Small intestine (tissue), 7 donors: ENCODE data around the gene UGT1A7. TPM values are rescaled to one million over a fixed set of nuclear protein-coding genes. Genes with fewer than 3 reads are reported as not detected.
"Not testable (repeated sequence)": the region's sequence is repeated elsewhere in the genome, so short reads cannot be mapped to it uniquely, and the experiment has no call there.

Experiments used
- DNase-seq, 2 donors: peaks; one replicate each; pipeline versions ENCODE4 v3.0.0 to v3.0.0-alpha.2; 2013
- FAIRE-seq: peaks from 2 replicates; lab custom pipeline; 2012; peaks lifted over from hg19 to GRCh38; lab: Jason Lieb, UNC
- H3K27ac ChIP-seq, 3 donors: one replicate each; pipeline ENCODE4 v1.5.1; 2013; ENCODE audit warnings: low read length in 2 of 3, mild to moderate bottlenecking in 2 of 3, control low read depth in 1 of 3, inconsistent platforms in 1 of 3, low read depth in 1 of 3, moderate library complexity in 1 of 3
- H3K27me3 ChIP-seq, 3 donors: one replicate each; pipeline ENCODE4 v1.6.1; 2013; ENCODE audit warnings: low read length in 3 of 3, inconsistent platforms in 1 of 3; ENCODE audit not compliant: control insufficient read depth in 3 of 3, insufficient read depth in 3 of 3
- H3K36me3 ChIP-seq, 3 donors: one replicate each; pipeline ENCODE4 v1.6.1; 2013; ENCODE audit warnings: low read length in 3 of 3, inconsistent platforms in 1 of 3, low read depth in 1 of 3, mild to moderate bottlenecking in 1 of 3, moderate library complexity in 1 of 3; ENCODE audit not compliant: control insufficient read depth in 3 of 3, insufficient read depth in 2 of 3
- H3K4me1 ChIP-seq, 3 donors: one replicate each; pipeline ENCODE4 v1.6.1; 2013; ENCODE audit warnings: low read length in 2 of 3, inconsistent platforms in 1 of 3, low read depth in 1 of 3, mild to moderate bottlenecking in 1 of 3, moderate library complexity in 1 of 3; ENCODE audit not compliant: control insufficient read depth in 3 of 3, insufficient read depth in 2 of 3
- H3K4me3 ChIP-seq, 3 donors: one replicate each; pipeline ENCODE4 v1.5.1; 2013; ENCODE audit warnings: low read length in 3 of 3, control low read depth in 1 of 3, inconsistent platforms in 1 of 3, low read depth in 1 of 3, mild to moderate bottlenecking in 1 of 3, moderate library complexity in 1 of 3
- H3K9me3 ChIP-seq, 2 donors: one replicate each; pipeline ENCODE4 v1.6.1; 2013; ENCODE audit warnings: low read depth in 1 of 2, low read length in 1 of 2; ENCODE audit not compliant: control insufficient read depth in 2 of 2, insufficient read depth in 1 of 2
- WGBS, 3 donors: extraction: QIAGEN DNeasy Blood & Tissue Kit; methylation state at CpG; one replicate each; pipeline ENCODE4 v1.1.7; 2013; 5-methylcytosine and 5-hydroxymethylcytosine counted together
- polyA plus RNA-seq, 4 donors: library from polyadenylated mRNA; stranded (reverse) in 3 of 4; unstranded in 1 of 4; fragments of 200-250 nt in 3 of 4; fragments of 120-200 nt in 1 of 4; gene quantifications; one replicate each; pipeline versions ENCODE4 v1.2.1 to v1.2.3, GENCODE V29; 2013
- donor health status: healthy with polysubstance abuse.
- donor health status: control.
- donor health status: control.
- donor health status: Bipolar disorder and iron deficiency.
- donor health status: healthy.

UGT1A7 gene
- polyA plus RNA-seq, 4 donors, result 0.03 to 9.6 (median 0.19) TPM; not detected in 1

- Histone ChIP-seq H3K27ac (no peak overlapping the region), H3K36me3 (no peaks in the 10 kb centered on the region), H3K9me3 (no peaks in the 10 kb centered on the region), H3K27me3 (no peaks in the 10 kb centered on the region), H3K4me1 (no peaks in the 10 kb centered on the region), H3K4me3 (no peak overlapping the region)
- FAIRE-seq (no peak), DNase-seq (no peak)
- 84 to 87% (median 84%) methylated on average over 8 of the region's 8 CpGs for WGBS, 3 donors
Measured at GRCh38 chr2:233699424-233700027, 17.8 kb downstream of the UGT1A7 start.

- DNase-seq, result peak in 1 of 2 donors; percentile 75
- Histone ChIP-seq H3K36me3 (no peaks in the 10 kb centered on the region), H3K4me3 (no peak overlapping the region), H3K27ac (no peak overlapping the region), H3K27me3 (no peaks in the 10 kb centered on the region), H3K9me3 (no peaks in the 10 kb centered on the region), H3K4me1 (no peaks in the 10 kb centered on the region)
- FAIRE-seq, result peak; percentile 23
- 0 to 25% (median 14%) methylated on average over 1 of the region's 1 CpG for WGBS, 3 donors
Measured at GRCh38 chr2:233700028-233700635, 18.4 kb downstream of the UGT1A7 start.

GRCh38 chr2:233700842-233701241 is 19.1 kb downstream of the UGT1A7 start:
- not testable (repeated sequence) for H3K27ac ChIP-seq, H3K4me3 ChIP-seq, DNase-seq, H3K4me1 ChIP-seq, H3K36me3 ChIP-seq, H3K27me3 ChIP-seq, FAIRE-seq, H3K9me3 ChIP-seq
- 78 to 88% (median 79%) methylated on average over 5 of the region's 5 CpGs for WGBS, 3 donors

- Histone ChIP-seq H3K27ac (no peak overlapping the region), H3K4me1 (peaks cover 0 to 4% (median 0%) of the 10 kb centered on the region in 3 donors), H3K27me3 (no peaks in the 10 kb centered on the region), H3K9me3 (no peaks in the 10 kb centered on the region), H3K4me3 (no peak overlapping the region), H3K36me3 (no peaks in the 10 kb centered on the region)
- FAIRE-seq (no peak), DNase-seq (no peak)
- WGBS, 3 donors, result 48 to 55% (median 54%) methylated on average over 3 of the region's 3 CpGs
Measured at GRCh38 chr2:233702238-233702637, 20.5 kb downstream of the UGT1A7 start.

GRCh38 chr2:233705911-233706506 is 24.3 kb downstream of the UGT1A7 start:
- no peaks in the 10 kb centered on the region for H3K9me3 ChIP-seq
- peaks cover 0 to 4% (median 0%) of the 10 kb centered on the region in 3 donors for H3K4me1 ChIP-seq
- FAIRE-seq (no peak), DNase-seq (peak; percentile 43 to 77)
- peak overlapping the region in 1 of 3 donors; percentile 73 for H3K27ac ChIP-seq
- H3K36me3 ChIP-seq, result no peaks in the 10 kb centered on the region
- WGBS, 3 donors, result 23 to 46% (median 30%) methylated on average over 4 of the region's 4 CpGs
- no peaks in the 10 kb centered on the region for H3K27me3 ChIP-seq
- no peak overlapping the region for H3K4me3 ChIP-seq

GRCh38 chr2:233706720-233707119 is 25.0 kb downstream of the UGT1A7 start:
- H3K27me3 ChIP-seq, result no peaks in the 10 kb centered on the region
- no peak for FAIRE-seq
- no peak for DNase-seq
- 4 to 78% (median 33%) methylated on average over 1 of the region's 1 CpG for WGBS, 3 donors
- H3K4me3 ChIP-seq, result no peak overlapping the region
- peak overlapping the region in 1 of 3 donors; percentile 21 for H3K27ac ChIP-seq
- no peaks in the 10 kb centered on the region for H3K36me3 ChIP-seq
- peaks cover 3 to 4% (median 3%) of the 10 kb centered on the region in 3 donors for H3K4me1 ChIP-seq
- no peaks in the 10 kb centered on the region for H3K9me3 ChIP-seq

GRCh38 chr2:233707940-233708644 is 26.4 kb downstream of the UGT1A7 start:
- FAIRE-seq, result no peak
- no peak overlapping the region for H3K27ac ChIP-seq
- peaks cover 3 to 14% (median 8%) of the 10 kb centered on the region in 3 donors for H3K4me1 ChIP-seq
- no peaks in the 10 kb centered on the region for H3K9me3 ChIP-seq
- DNase-seq, result no peak
- no peaks in the 10 kb centered on the region for H3K27me3 ChIP-seq
- no peak overlapping the region for H3K4me3 ChIP-seq
- no peaks in the 10 kb centered on the region for H3K36me3 ChIP-seq
- WGBS, 3 donors, result 72 to 74% (median 73%) methylated on average over 10 of the region's 10 CpGs

- Histone ChIP-seq H3K4me1 (peaks cover 3 to 14% (median 8%) of the 10 kb centered on the region in 3 donors), H3K9me3 (no peaks in the 10 kb centered on the region), H3K27me3 (no peaks in the 10 kb centered on the region), H3K36me3 (no peaks in the 10 kb centered on the region), H3K27ac (no peak overlapping the region), H3K4me3 (no peak overlapping the region)
- 78 to 91% (median 88%) methylated on average over 5 of the region's 5 CpGs for WGBS, 3 donors
- FAIRE-seq (no peak), DNase-seq (no peak)
Measured at GRCh38 chr2:233708942-233709341, 27.2 kb downstream of the UGT1A7 start.
